Measurements from ENCODE around the gene AKR1B1. TPM values are rescaled to one million over a fixed set of nuclear protein-coding genes. Genes with fewer than 3 reads are reported as not detected.

Gene AKR1B1
- total and polyA plus RNA-seq, 2 donors (not counting 3 experiments of a cell fraction or from before 2014, with no cell fraction given): 159 to 193 TPM

DNA sequence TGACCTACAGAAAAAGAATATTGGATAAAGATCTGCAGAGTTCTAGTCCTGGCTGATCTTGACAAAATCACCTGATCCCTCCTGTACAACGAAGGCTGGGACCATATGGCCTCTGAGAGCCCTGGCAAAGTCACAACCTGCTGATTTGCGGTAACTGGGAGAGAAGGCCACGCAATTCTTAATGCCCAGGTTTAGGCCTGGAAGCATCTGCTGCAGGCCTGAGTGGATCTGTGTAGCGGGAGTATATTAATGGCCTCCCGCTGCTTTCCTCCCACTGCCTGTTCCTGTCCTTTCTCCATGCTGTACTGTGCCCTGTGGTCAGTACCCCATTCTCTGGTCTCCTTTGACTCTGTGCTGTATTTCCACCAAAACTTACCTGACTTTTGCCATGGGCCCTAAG is 24.2 kb downstream of the AKR1B1 start:
- peaks cover 9% of the 10 kb centered on the region for H3K4me1 ChIP-seq (ENCODE audit: control insufficient read depth, extremely low read depth, insufficient read depth, low read length)
- no peaks in the 10 kb centered on the region for H3K9me1 ChIP-seq (replicated peaks; ENCODE audit: control insufficient read depth, extremely low read depth, insufficient read depth, low read length)
- no peak overlapping the region for H3K9ac ChIP-seq (replicated peaks; ENCODE audit: extremely low read depth, insufficient read depth, low read length)
- ChIA-PET POLR2A (no interaction called here), CTCF (interaction anchor here (2.1 to 2.4 kb wide), 2 partner anchors 24 to 80 kb away, joined by 6 to 12 read pairs; partner anchors contain the start of gene AKR1B1)
- FAIRE-seq (no peak), DNase-seq (ENCODE audit: low read depth, low spot score) (no peak)
- dilution Hi-C loops (cut with MboI; ENCODE audit: extremely low pct_ligation_motif_present, low sequenced_read_pairs) (no loop called here), intact Hi-C loops (cut with micrococcal nuclease) (loop anchor here (5.0 to 10.0 kb wide), 2 partner anchors 318 to 520 kb away; no protein-coding TSS in a partner anchor)
- H3K4me2 ChIP-seq (ENCODE audit: insufficient read depth, low read length): no peak overlapping the region
- H3K9me3 ChIP-seq (replicated peaks; ENCODE audit: control insufficient read depth, insufficient read depth, low read length): no peaks in the 10 kb centered on the region
- BruUV-seq (replicated peaks): no TSS peak
- H3K4me3 ChIP-seq (replicated peaks in 1 of 3; ENCODE audit: insufficient read depth in 1 of 3, low read depth in 1 of 3, low read length in 3 of 3): no peak overlapping the region
- no peaks in the 10 kb centered on the region for H3K27me3 ChIP-seq (ENCODE audit: control insufficient read depth in 2 of 2, insufficient read depth in 2 of 2, low read length in 2 of 2)
- no peak overlapping the region for H2AFZ ChIP-seq (ENCODE audit: low read depth, low read length)
- H3K36me3 ChIP-seq (ENCODE audit: control insufficient read depth in 2 of 2, extremely low read depth in 1 of 2, insufficient read depth in 2 of 2, low read length in 2 of 2): no peaks in the 10 kb centered on the region
- H4K20me1 ChIP-seq (replicated peaks; ENCODE audit: control insufficient read depth, extremely low read depth, insufficient read depth, low read length): no peaks in the 10 kb centered on the region
- no peaks in the 10 kb centered on the region for H3K79me2 ChIP-seq (ENCODE audit: control insufficient read depth, insufficient read depth, low read length)
- H3K27ac ChIP-seq (ENCODE audit: insufficient read depth, low read depth, low read length): no peak overlapping the region
- no peak for TF ChIP-seq POLR2AphosphoS5 (IDR thresholded peaks at IDR 0.05; ENCODE audit: insufficient read depth, low read depth, low read length)
- no peak for TF ChIP-seq GATA2 (IDR thresholded peaks at IDR 0.05; ENCODE audit: insufficient read depth, insufficient read length, low read depth, low read length)
- TF ChIP-seq JUN (IDR thresholded peaks at IDR 0.05; ENCODE audit: borderline replicate concordance, insufficient read depth, insufficient read length, low read depth): no peak

DNA sequence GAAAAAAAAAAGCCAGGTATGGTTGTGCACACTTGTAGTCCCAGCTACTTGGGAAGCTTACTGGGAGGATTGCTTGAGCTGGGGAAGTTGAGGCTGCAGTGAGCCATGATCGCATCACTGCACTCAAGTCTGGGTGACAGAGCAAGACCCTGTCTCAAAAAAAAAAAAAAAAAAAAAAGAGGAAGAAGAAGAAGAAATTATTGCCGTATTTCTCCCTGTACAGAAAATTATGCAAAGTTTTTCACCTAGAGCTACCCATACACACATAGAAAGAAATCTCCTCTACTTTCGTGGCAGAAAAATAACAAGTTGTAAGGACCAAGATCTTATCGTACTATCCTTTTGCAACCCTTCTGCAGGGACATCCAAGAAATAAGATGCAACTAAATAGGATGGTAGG is 25.5 kb downstream of the AKR1B1 start:
- H3K27me3 ChIP-seq (ENCODE audit: control insufficient read depth in 2 of 2, insufficient read depth in 2 of 2, low read length in 2 of 2): no peaks in the 10 kb centered on the region
- H3K9me1 ChIP-seq (replicated peaks; ENCODE audit: control insufficient read depth, extremely low read depth, insufficient read depth, low read length): no peaks in the 10 kb centered on the region
- CTCF ChIA-PET: interaction anchor here (0.7 to 2.6 kb wide), 21 partner anchors 9 to 503 kb away, joined by 3 to 224 read pairs (median 12); partner anchors contain the start of genes AKR1B1 and AKR1B15
- no peak overlapping the region for H3K4me2 ChIP-seq (ENCODE audit: insufficient read depth, low read length)
- H2AFZ ChIP-seq (ENCODE audit: low read depth, low read length): no peak overlapping the region
- no peak overlapping the region for H3K4me3 ChIP-seq (replicated peaks in 1 of 3; ENCODE audit: insufficient read depth in 1 of 3, low read depth in 1 of 3, low read length in 3 of 3)
- intact Hi-C loops (cut with micrococcal nuclease) (loop anchor here (2.0 to 10.0 kb wide), 3 partner anchors 267 to 521 kb away; no protein-coding TSS in a partner anchor), dilution Hi-C loops (cut with MboI; ENCODE audit: extremely low pct_ligation_motif_present, low sequenced_read_pairs) (no loop called here)
- H3K36me3 ChIP-seq (ENCODE audit: control insufficient read depth in 2 of 2, extremely low read depth in 1 of 2, insufficient read depth in 2 of 2, low read length in 2 of 2): no peaks in the 10 kb centered on the region
- H3K79me2 ChIP-seq (ENCODE audit: control insufficient read depth, insufficient read depth, low read length): no peaks in the 10 kb centered on the region
- H3K9me3 ChIP-seq (replicated peaks; ENCODE audit: control insufficient read depth, insufficient read depth, low read length): no peaks in the 10 kb centered on the region
- peaks cover 9% of the 10 kb centered on the region for H3K4me1 ChIP-seq (ENCODE audit: control insufficient read depth, extremely low read depth, insufficient read depth, low read length)
- POLR2A ChIA-PET: interaction anchor here (0.7 kb wide), 1 partner anchor 514 kb away, joined by 4 read pairs; no protein-coding TSS in a partner anchor
- no peak overlapping the region for H3K9ac ChIP-seq (replicated peaks; ENCODE audit: extremely low read depth, insufficient read depth, low read length)
- BruUV-seq (replicated peaks): no TSS peak
- H4K20me1 ChIP-seq (replicated peaks; ENCODE audit: control insufficient read depth, extremely low read depth, insufficient read depth, low read length): no peaks in the 10 kb centered on the region
- H3K27ac ChIP-seq (ENCODE audit: insufficient read depth, low read depth, low read length): no peak overlapping the region
- no peak for DNase-seq (ENCODE audit: low read depth, low spot score)
- FAIRE-seq: no peak
- TF ChIP-seq FOS (IDR thresholded peaks at IDR 0.05; ENCODE audit: borderline replicate concordance, insufficient read depth, low read length) (no peak), MYC (IDR thresholded peaks at IDR 0.05; ENCODE audit: low read depth, low read length) (no peak), POLR2A (IDR thresholded peaks at IDR 0.05; ENCODE audit: low read depth, low read length) (no peak), EZH2 (IDR thresholded peaks at IDR 0.05; ENCODE audit: borderline replicate concordance, low read depth, low read length, severe bottlenecking) (no peak), POLR2AphosphoS5 (IDR thresholded peaks at IDR 0.05; ENCODE audit: insufficient read depth, low read depth, low read length) (no peak), GATA2 (IDR thresholded peaks at IDR 0.05; ENCODE audit: insufficient read depth, insufficient read length, low read depth, low read length) (no peak)
- TF ChIP-seq, protein P1, sequence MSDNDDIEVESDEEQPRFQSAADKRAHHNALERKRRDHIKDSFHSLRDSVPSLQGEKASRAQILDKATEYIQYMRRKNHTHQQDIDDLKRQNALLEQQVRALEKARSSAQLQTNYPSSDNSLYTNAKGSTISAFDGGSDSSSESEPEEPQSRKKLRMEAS (IDR thresholded peaks at IDR 0.05; ENCODE audit: insufficient read depth, insufficient read length): no peak
- TF ChIP-seq, protein P2, sequence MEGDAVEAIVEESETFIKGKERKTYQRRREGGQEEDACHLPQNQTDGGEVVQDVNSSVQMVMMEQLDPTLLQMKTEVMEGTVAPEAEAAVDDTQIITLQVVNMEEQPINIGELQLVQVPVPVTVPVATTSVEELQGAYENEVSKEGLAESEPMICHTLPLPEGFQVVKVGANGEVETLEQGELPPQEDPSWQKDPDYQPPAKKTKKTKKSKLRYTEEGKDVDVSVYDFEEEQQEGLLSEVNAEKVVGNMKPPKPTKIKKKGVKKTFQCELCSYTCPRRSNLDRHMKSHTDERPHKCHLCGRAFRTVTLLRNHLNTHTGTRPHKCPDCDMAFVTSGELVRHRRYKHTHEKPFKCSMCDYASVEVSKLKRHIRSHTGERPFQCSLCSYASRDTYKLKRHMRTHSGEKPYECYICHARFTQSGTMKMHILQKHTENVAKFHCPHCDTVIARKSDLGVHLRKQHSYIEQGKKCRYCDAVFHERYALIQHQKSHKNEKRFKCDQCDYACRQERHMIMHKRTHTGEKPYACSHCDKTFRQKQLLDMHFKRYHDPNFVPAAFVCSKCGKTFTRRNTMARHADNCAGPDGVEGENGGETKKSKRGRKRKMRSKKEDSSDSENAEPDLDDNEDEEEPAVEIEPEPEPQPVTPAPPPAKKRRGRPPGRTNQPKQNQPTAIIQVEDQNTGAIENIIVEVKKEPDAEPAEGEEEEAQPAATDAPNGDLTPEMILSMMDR (IDR thresholded peaks at IDR 0.05; ENCODE audit: extremely low read depth in 1 of 2, insufficient read depth in 1 of 2, low read depth in 1 of 2, low read length in 2 of 2): no peak

Data from endothelial cell of umbilical vein (primary cell).